A549 (cell line): Measurements from ENCODE around the gene AIPL1. TPM values are rescaled to one million over a fixed set of nuclear protein-coding genes. Genes with fewer than 3 reads are reported as not detected.
A peak's percentile ranks its signal among the peaks of the same experiment; 100 is the strongest.

ENCODE experiments used
- ATAC-seq, 2 experiments: fragments of 200-7000 bp in 1 of 2; fragments of >200 bp in 1 of 2; cut with Nextera tagmentation in 1 of 2; cut with Tn5 transposase in 1 of 2; 3 replicates each; pipeline versions ENCODE4 v1.8.0 to v1.9.1; 2018 to 2020; ENCODE audit warnings: mild to moderate bottlenecking in 1 of 2, moderate library complexity in 1 of 2
- CTCF ChIA-PET: fragments of 300-600 bp; sonication (Branson Sonifier 250); formaldehyde crosslinking; extraction: SDS; loops from one replicate; lab custom pipeline; 2021; ENCODE audit warnings: antibody characterized with exemption, inconsistent platforms; lab: Yijun Ruan, JAX
- POLR2A ChIA-PET: fragments of 350-600 bp; formaldehyde crosslinking; extraction: SDS; loops from one replicate; lab custom pipeline; 2021; ENCODE audit warnings: antibody characterized with exemption, inconsistent platforms; lab: Yijun Ruan, JAX
- DNase-seq, 2 experiments: peaks; one replicate each; pipeline versions ENCODE4 v3.0.0 to v3.0.0-alpha.2; 2011 to 2016; ENCODE audit warnings: low read depth in 1 of 2, low spot score in 1 of 2
- FAIRE-seq: peaks from 2 replicates; lab custom pipeline; 2011; peaks lifted over from hg19 to GRCh38; lab: Jason Lieb, UNC
- H3K27ac ChIP-seq, 2 experiments: fragments of >200 bp; sonication (Bioruptor Twin); formaldehyde crosslinking; 3 replicates each; pipeline ENCODE4 v1.5.1; 2016 to 2017
- H3K4me1 ChIP-seq: fragments of >200 bp; sonication (Bioruptor Twin); formaldehyde crosslinking; 3 replicates; pipeline ENCODE4 v1.6.1; 2016
- H3K4me2 ChIP-seq: fragments of >200 bp; sonication (Bioruptor Twin); formaldehyde crosslinking; 3 replicates; pipeline ENCODE4 v1.6.1; 2016
- H3K4me3 ChIP-seq: fragments of >200 bp; sonication (Bioruptor Twin); formaldehyde crosslinking; 3 replicates; pipeline ENCODE4 v1.5.1; 2016
- H3K9me3 ChIP-seq: fragments of >200 bp; sonication (Bioruptor Twin); formaldehyde crosslinking; 3 replicates; pipeline ENCODE4 v1.6.1; 2016
- CBX2 ChIP-seq: fragments of 200-600 bp; sonication (generic); IDR thresholded peaks from 2 replicates; pipeline ENCODE4 v1.6.1; 2016; ENCODE audit warnings: low read depth, mild to moderate bottlenecking, borderline replicate concordance
- CHD2 ChIP-seq: fragments of 150-350 bp; IDR thresholded peaks from 2 replicates; pipeline ENCODE4 v1.6.1; 2014; ENCODE audit warnings: low read length; ENCODE audit not compliant: partially characterized antibody
- CTCF ChIP-seq: fragments of >200 bp; sonication (Bioruptor Twin); formaldehyde crosslinking; IDR thresholded peaks from 3 replicates; pipeline ENCODE4 v1.5.1; 2016
- E2F6 ChIP-seq: IDR thresholded peaks from 2 replicates; pipeline ENCODE4 v1.6.1; 2012; ENCODE audit warnings: low read depth, borderline replicate concordance
- EHF ChIP-seq: fragments of 250-450 bp; sonication (Bioruptor Pico); IDR thresholded peaks from 2 replicates; pipeline ENCODE4 v1.5.0; 2020; ENCODE audit warnings: mild to moderate bottlenecking
- EP300 ChIP-seq, 2 experiments: fragments of >200 bp; sonication (Bioruptor Twin); formaldehyde crosslinking; IDR thresholded peaks; 2 replicates in 1 of 2; 3 replicates in 1 of 2; pipeline ENCODE4 v1.6.1; 2016 to 2017
- FOSB ChIP-seq: fragments of 250-450 bp; sonication (Bioruptor Pico); IDR thresholded peaks from 2 replicates; pipeline ENCODE4 v1.5.0; 2020; ENCODE audit warnings: mild to moderate bottlenecking, moderate library complexity
- FOSL2 ChIP-seq, 2 experiments: fragments of 450-650 bp in 1 of 2; fragments of >200 bp in 1 of 2; sonication (Bioruptor Twin) in 1 of 2; formaldehyde crosslinking; IDR thresholded peaks; 2 replicates each; pipeline versions ENCODE4 v1.5.0 to v1.6.1; 2016 to 2020; ENCODE audit warnings: mild to moderate bottlenecking in 1 of 2, moderate library complexity in 1 of 2
- HEYL ChIP-seq: fragments of 250-450 bp; sonication (Bioruptor Pico); IDR thresholded peaks from 2 replicates; pipeline ENCODE4 v1.8.0; 2021; ENCODE audit warnings: mild to moderate bottlenecking, moderate library complexity
- HOXA7 ChIP-seq: fragments of 250-450 bp; sonication (Bioruptor Pico); IDR thresholded peaks from 2 replicates; pipeline ENCODE4 v1.5.0; 2020; ENCODE audit warnings: mild to moderate bottlenecking, moderate library complexity
- HOXB13 ChIP-seq: fragments of 250-450 bp; sonication (Bioruptor Pico); IDR thresholded peaks from 2 replicates; pipeline ENCODE4 v1.5.0; 2020; ENCODE audit warnings: low read depth, mild to moderate bottlenecking, moderate library complexity
- HOXB5 ChIP-seq: fragments of 250-450 bp; sonication (Bioruptor Pico); IDR thresholded peaks from 2 replicates; pipeline ENCODE4 v1.5.0; 2020; ENCODE audit warnings: mild to moderate bottlenecking, moderate library complexity
- JUNB ChIP-seq: fragments of >200 bp; sonication (Bioruptor Twin); formaldehyde crosslinking; IDR thresholded peaks from 2 replicates; pipeline ENCODE4 v1.6.1; 2016
- MYC ChIP-seq: IDR thresholded peaks from 2 replicates; pipeline ENCODE4 v1.6.1; 2012; ENCODE audit warnings: mild to moderate bottlenecking, inconsistent platforms, low read length, improper control_type of control experiment, borderline replicate concordance
- NPAS2 ChIP-seq: fragments of 250-450 bp; sonication (Bioruptor Pico); IDR thresholded peaks from 2 replicates; pipeline ENCODE4 v1.8.0; 2022; ENCODE audit warnings: mild to moderate bottlenecking, moderate library complexity, borderline replicate concordance
- PHF8 ChIP-seq: fragments of 200-600 bp; sonication (generic); IDR thresholded peaks from 2 replicates; pipeline ENCODE4 v1.6.1; 2016; ENCODE audit warnings: low read depth, mild to moderate bottlenecking, antibody characterized with exemption, moderate library complexity, borderline replicate concordance
- RAD21 ChIP-seq, 2 experiments: fragments of >200 bp in 1 of 2; sonication (Bioruptor Twin) in 1 of 2; formaldehyde crosslinking in 1 of 2; IDR thresholded peaks in 1 of 2; conservative IDR thresholded peaks in 1 of 2; 2 replicates in 1 of 2; 3 replicates in 1 of 2; pipeline ENCODE4 v1.6.1; 2012 to 2018; ENCODE audit warnings: inconsistent platforms in 1 of 2
- ZC3H11A ChIP-seq: fragments of 450-650 bp; IDR thresholded peaks from 2 replicates; pipeline ENCODE4 v1.6.1; 2014; ENCODE audit warnings: antibody characterized with exemption, mild to moderate bottlenecking
- ZFP36 ChIP-seq: fragments of 450-650 bp; IDR thresholded peaks from 2 replicates; pipeline ENCODE4 v1.6.1; 2014; ENCODE audit warnings: borderline replicate concordance; ENCODE audit not compliant: partially characterized antibody
- WGBS: methylation state at CpG from one replicate; pipeline ENCODE4 v1.1.6; 2017; ENCODE audit errors: missing lambda C conversion rate; 5-methylcytosine and 5-hydroxymethylcytosine counted together
- polyA plus RNA-seq, 4 experiments: library from polyadenylated mRNA; depleted of rRNA in 3 of 4; stranded (reverse); fragments of >200 nt; fragmentation: RNase III in 1 of 4; extraction: RNeasy Plus Mini Kit Qiagen cat#74134 plus additional on column Dnase treatment in 1 of 4; gene quantifications; 2 replicates in 3 of 4; 3 replicates in 1 of 4; pipeline ENCODE4 v1.2.3, GENCODE V29; 2011 to 2017

Gene AIPL1
- polyA plus RNA-seq, 2 of the 4 experiments (the other 2 are of a cell fraction) = not detected

- TF ChIP-seq NPAS2 (CRISPR knock-in tag) (no peak), HOXB5 (CRISPR knock-in tag) (no peak), MYC (no peak)
Observed at GRCh38 chr17:6452471-6453266, 17.7 kb upstream of the AIPL1 start (continued).

- CTCF ChIA-PET = interaction anchor here (0.8 to 4.7 kb wide), 2 partner anchors 15 to 21 kb away, joined by 4 to 28 read pairs; no protein-coding TSS in a partner anchor
- FAIRE-seq (peak; percentile 59), DNase-seq (no peak), ATAC-seq (no peak)
- H3K4me1 ChIP-seq = no peaks in the 10 kb centered on the region
- no peak overlapping the region for H3K27ac ChIP-seq
- no peaks in the 10 kb centered on the region for H3K9me3 ChIP-seq
- no peak overlapping the region for H3K4me3 ChIP-seq
- WGBS = 71% methylated on average over 12 of the region's 12 CpGs
- POLR2A ChIA-PET = no interaction called here
- H3K4me2 ChIP-seq = no peak overlapping the region
- TF ChIP-seq CHD2 (no peak), HOXB13 (no peak)
Observed at GRCh38 chr17:6450926-6451832, 16.3 kb upstream of the AIPL1 start.

- FAIRE-seq = no peak
- ChIA-PET POLR2A (no interaction called here), CTCF (interaction anchor here (0.9 to 4.7 kb wide), 4 partner anchors 13 to 199 kb away, joined by 3 to 28 read pairs (median 4); no protein-coding TSS in a partner anchor)
- TF ChIP-seq JUNB = no peak
- no peak for TF ChIP-seq FOSB
- no peak for TF ChIP-seq RAD21 (conservative IDR thresholded peaks at IDR 0.05 in 1 of 2, IDR thresholded peaks at IDR 0.05 in 1 of 2)
- TF ChIP-seq EHF (CRISPR knock-in tag) = no peak
- TF ChIP-seq CBX2 = no peak
- no peak for TF ChIP-seq CTCF
- TF ChIP-seq CHD2 = no peak
- TF ChIP-seq EP300 (IDR thresholded peaks at IDR 0.05) = no peak
- TF ChIP-seq HOXA7 = no peak
- TF ChIP-seq HEYL (CRISPR knock-in tag) = no peak
- TF ChIP-seq E2F6 = no peak
- no peak for TF ChIP-seq ZFP36
- TF ChIP-seq ZC3H11A = no peak
- TF ChIP-seq FOSL2 (IDR thresholded peaks at IDR 0.05) = no peak
- TF ChIP-seq FOSL2 (CRISPR knock-in tag; IDR thresholded peaks at IDR 0.05) = no peak
- TF ChIP-seq PHF8 = no peak
- no peak for TF ChIP-seq MYC
- H3K27ac ChIP-seq = no peak overlapping the region
- H3K9me3 ChIP-seq = no peaks in the 10 kb centered on the region
- ATAC-seq = no peak
- peaks cover 5% of the 10 kb centered on the region; the same call in 1 of the 3 replicates for H3K4me1 ChIP-seq
- no peak for DNase-seq
- no peak overlapping the region for H3K4me2 ChIP-seq
- WGBS = 96% methylated on average over 6 of the region's 6 CpGs
- no peak overlapping the region for H3K4me3 ChIP-seq
Observed at GRCh38 chr17:6449307-6449706, 14.4 kb upstream of the AIPL1 start.
